Left kidney (tissue), 2 donors: ENCODE data around the gene SSBP2. TPM values are rescaled to one million over a fixed set of nuclear protein-coding genes. Genes with fewer than 3 reads are reported as not detected.
A peak's percentile ranks its signal among the peaks of the same experiment; 100 is the strongest.
"Not testable (repeated sequence)": the region's sequence is repeated elsewhere in the genome, so short reads cannot be mapped to it uniquely, and the experiment has no call there.

Experiments used
- DNase-seq: peaks from one replicate; pipeline ENCODE4 v3.0.0-alpha.2; 2013
- polyA plus RNA-seq: library from polyadenylated mRNA; unstranded; fragments of 120-200 nt; gene quantifications from one replicate; pipeline ENCODE4 v1.2.1, GENCODE V29; 2013; ENCODE audit not compliant: insufficient read length

Gene SSBP2
- polyA plus RNA-seq, 1 donor = 98.5 TPM

- DNase-seq = no peak
These were observed 10.1 kb downstream of the SSBP2 start for GRCh38 chr5:81740758-81741157.

- DNase-seq = no peak
These were observed 11.6 kb downstream of the SSBP2 start for GRCh38 chr5:81739291-81739690.

DNA sequence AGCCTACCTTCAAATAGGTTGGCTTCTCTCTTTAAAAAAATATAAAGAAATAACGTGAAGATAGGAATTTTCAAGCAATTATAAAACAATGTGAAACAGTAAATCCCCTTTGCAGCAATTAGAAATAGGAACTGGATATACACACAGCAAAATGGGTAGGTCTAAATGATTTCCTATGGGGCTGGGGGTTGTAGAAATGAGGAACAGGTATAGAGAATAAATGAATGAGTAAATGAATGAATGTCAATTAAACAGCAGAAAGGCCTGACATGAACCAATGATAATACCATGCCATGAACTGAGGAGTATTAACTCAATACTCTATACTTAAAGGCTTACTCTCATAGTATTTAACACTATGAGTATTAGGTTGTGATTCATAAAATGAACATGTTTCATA lies 21.6 kb downstream of the SSBP2 start:
- DNase-seq = no peak

GRCh38 chr5:81728301-81728700 lies 22.6 kb downstream of the SSBP2 start:
- DNase-seq = no peak

DNA sequence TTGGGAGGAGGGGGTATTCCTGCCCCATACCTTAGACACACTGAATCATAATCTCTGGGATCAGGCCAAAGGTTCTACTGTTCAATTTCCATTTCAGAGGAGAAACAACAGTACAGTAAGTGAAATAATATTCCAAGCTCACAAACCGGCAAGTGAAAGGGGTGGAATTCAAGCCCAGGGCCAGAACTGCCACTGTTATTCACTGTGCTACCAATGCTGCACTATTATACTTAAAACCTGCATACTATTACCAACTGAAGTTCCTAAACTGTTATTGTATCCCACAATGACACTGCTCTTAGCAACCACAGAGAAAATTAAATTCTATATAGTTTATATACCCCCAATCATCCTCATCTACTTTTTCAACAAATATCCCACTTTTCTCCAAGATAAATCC lies 24.6 kb downstream of the SSBP2 start:
- DNase-seq = no peak

DNA sequence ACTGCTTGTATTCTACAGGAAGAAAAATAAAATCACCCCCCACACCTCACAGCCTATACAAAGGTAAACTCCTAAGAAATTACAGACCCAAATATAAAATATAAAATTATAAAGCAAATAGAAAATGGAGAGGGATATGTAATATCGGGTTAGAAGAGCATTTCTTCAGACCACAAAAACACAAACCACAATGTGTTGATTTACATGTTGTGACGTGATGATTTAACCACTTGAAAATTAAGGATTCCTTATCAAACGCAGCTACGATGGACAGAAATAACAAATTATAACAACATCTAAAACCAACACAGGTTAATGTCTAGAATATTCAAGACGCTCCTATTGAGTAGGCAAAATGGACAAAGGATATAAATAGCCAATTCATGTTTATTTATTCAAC lies 26.3 kb downstream of the SSBP2 start:
- no peak for DNase-seq

- DNase-seq = no peak
These were observed 26.8 kb downstream of the SSBP2 start for GRCh38 chr5:81724108-81724507.

DNA sequence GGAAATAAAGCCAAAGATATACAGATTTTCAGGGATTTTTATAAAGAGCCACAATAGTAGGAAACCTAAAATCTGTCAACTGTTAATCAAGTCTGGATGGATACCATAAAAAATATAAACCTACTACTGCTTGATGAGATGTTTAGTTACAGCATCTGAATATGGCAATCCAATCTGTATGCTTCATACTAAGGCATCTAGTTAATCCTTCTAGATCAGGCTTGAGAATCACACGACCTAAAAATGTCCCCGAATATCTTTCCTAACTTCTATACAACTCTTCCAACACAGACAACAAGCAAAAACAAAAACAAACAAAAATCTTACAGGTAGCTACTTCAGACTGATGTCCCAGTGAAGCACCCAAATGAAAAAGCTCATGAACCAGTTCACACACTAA lies 29.8 kb downstream of the SSBP2 start:
- no peak for DNase-seq

- DNase-seq = peak; percentile 4
These were observed 31.1 kb downstream of the SSBP2 start for GRCh38 chr5:81719743-81720345.

DNA sequence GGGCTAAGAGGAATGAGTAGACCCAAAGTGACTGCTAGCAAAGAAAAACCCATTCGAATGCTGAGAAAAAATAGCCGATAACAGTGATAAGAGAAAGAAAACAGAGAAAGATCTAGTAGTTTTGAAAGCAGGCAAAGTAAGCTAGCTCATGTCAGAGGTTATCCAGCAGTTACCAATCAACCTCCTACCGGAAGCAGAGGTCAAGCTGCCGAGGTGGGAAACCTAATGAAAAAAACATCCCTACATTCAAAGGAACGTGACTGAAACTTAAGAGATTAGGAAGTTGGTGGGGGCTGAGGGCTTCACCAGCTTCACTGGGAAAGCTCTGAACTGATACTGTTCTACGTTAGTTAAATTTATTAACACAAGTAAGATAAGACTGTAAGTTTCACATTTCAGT lies 32.6 kb downstream of the SSBP2 start:
- peak; percentile 17 for DNase-seq

- DNase-seq = no peak
These were observed 33.0 kb downstream of the SSBP2 start for GRCh38 chr5:81717860-81718259.

GRCh38 chr5:81717226-81717625 lies 33.7 kb downstream of the SSBP2 start:
- no peak for DNase-seq

DNA sequence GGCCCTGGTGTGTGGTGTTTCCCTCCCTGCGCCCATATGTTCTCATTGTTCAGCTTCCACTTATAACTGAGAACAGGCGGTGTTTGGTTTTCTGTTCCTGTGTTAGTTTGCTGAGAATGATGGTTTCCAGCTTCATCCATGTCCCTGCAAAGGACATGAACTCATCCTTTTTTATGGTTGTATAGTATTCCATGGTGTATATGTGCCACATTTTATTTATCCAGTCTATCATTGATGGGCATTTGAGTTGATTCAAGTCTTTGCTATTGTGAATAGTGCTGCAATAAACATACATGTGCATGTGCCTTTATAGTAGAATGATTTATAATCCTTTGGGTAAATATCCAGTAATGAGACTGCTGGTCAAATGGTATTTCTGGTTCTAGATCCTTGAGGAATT lies 36.8 kb downstream of the SSBP2 start:
- not testable (repeated sequence) for DNase-seq

GRCh38 chr5:81708889-81709288 lies 42.0 kb downstream of the SSBP2 start:
- no peak for DNase-seq

DNA sequence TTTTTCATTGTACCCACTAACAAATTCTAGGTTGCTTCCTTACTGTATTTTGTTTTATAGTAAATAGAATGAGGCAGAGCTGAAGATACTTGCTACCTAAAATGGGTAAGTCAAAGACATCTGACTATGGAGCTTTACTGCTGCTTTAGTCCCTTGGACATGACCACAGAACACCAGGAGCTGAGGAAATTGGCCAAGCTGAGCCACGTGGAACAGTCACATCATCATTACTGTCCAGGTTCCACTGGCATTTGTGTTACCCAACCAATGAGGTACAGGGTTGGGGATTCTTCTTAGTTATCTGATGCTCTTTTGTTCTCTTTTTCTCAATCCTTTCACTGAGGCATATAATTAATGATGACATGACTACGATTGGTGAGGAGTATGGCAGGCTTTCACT lies 47.1 kb downstream of the SSBP2 start:
- DNase-seq = no peak

- DNase-seq = no peak
These were observed 50.7 kb downstream of the SSBP2 start for GRCh38 chr5:81700166-81700565.

- no peak for DNase-seq
These were observed 52.1 kb downstream of the SSBP2 start for GRCh38 chr5:81698813-81699212.

GRCh38 chr5:81696418-81697397 lies 54.2 kb downstream of the SSBP2 start:
- no peak for DNase-seq

GRCh38 chr5:81694726-81695125 lies 56.2 kb downstream of the SSBP2 start:
- DNase-seq = peak; percentile 13

GRCh38 chr5:81688215-81688614 lies 62.7 kb downstream of the SSBP2 start:
- no peak for DNase-seq

- DNase-seq = no peak
These were observed 63.6 kb downstream of the SSBP2 start for GRCh38 chr5:81687292-81687691.

DNA sequence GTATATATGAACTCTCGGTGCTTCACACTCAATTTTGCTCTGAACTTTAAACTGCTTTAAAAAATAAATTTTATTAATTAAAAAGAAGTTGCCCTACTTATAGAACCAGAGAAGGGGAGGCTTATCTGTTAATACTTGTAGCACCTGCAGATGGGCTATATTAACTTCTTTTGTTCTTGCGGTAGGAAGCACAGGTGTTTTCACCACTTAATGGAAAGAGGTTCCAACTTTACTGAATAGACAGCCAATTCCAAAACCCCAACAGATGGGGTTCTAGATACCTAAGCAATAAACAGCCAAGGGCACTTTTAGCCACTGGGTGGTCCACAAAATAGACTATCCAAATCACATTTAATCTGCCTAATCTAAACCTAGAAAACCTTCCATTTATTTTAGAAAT lies 65.4 kb downstream of the SSBP2 start:
- no peak for DNase-seq

DNA sequence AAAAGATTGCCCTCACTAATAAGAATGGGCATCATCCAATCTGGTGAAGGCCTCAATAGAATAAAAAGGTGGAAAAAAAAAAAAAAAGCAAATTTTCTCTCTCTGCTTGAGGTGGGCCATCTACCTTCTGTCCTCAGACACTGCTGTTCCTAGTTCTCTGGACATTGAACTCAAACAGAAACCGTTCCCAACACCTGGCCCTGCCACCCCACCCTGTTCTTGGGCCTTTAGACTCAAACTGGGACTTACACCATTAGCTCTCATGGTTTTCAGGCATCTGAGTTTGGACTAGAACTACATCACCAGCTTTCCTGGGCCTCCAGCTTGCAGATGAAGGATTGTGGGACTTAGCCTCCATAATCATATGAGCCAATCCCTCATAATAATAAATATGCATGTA lies 71.0 kb downstream of the SSBP2 start:
- no peak for DNase-seq

- no peak for DNase-seq
These were observed 75.5 kb downstream of the SSBP2 start for GRCh38 chr5:81675420-81675819.
